GM10266 (cell line): ENCODE results near the gene RARG.

Source experiments
- DNase-seq: peaks from one replicate; pipeline ENCODE4 v3.0.0; 2012; ENCODE audit errors: extremely low spot score
- TF ChIP-seq, protein P1 (sequence below): IDR thresholded peaks from 2 replicates; pipeline ENCODE4 v1.5.1; 2012; ENCODE audit warnings: mild to moderate bottlenecking, low read depth; ENCODE audit not compliant: control insufficient read depth, insufficient read depth; ENCODE audit errors: missing control alignments

RARG gene

DNA sequence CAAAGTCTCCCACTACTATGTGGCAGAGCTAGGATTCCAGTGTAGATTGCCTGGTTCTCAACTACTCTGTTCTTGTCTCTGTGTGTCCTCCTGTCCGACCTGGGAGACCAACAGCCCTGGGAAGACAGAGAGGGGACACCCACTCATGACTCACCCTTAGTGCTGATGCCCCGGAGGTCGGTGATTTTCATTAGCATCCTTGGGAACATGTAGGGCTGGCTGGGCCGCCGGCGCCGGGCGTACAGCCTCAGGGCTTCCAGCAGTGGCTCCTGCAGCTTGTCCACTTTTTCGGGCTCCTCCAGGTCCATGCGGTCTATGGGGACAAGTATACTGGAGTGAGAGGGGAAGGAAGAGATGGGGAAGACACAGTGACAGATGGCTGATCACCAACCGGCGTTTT lies 19.1 kb downstream of the RARG start:
- TF ChIP-seq, protein P1, sequence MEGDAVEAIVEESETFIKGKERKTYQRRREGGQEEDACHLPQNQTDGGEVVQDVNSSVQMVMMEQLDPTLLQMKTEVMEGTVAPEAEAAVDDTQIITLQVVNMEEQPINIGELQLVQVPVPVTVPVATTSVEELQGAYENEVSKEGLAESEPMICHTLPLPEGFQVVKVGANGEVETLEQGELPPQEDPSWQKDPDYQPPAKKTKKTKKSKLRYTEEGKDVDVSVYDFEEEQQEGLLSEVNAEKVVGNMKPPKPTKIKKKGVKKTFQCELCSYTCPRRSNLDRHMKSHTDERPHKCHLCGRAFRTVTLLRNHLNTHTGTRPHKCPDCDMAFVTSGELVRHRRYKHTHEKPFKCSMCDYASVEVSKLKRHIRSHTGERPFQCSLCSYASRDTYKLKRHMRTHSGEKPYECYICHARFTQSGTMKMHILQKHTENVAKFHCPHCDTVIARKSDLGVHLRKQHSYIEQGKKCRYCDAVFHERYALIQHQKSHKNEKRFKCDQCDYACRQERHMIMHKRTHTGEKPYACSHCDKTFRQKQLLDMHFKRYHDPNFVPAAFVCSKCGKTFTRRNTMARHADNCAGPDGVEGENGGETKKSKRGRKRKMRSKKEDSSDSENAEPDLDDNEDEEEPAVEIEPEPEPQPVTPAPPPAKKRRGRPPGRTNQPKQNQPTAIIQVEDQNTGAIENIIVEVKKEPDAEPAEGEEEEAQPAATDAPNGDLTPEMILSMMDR = no peak
- DNase-seq = no peak

DNA sequence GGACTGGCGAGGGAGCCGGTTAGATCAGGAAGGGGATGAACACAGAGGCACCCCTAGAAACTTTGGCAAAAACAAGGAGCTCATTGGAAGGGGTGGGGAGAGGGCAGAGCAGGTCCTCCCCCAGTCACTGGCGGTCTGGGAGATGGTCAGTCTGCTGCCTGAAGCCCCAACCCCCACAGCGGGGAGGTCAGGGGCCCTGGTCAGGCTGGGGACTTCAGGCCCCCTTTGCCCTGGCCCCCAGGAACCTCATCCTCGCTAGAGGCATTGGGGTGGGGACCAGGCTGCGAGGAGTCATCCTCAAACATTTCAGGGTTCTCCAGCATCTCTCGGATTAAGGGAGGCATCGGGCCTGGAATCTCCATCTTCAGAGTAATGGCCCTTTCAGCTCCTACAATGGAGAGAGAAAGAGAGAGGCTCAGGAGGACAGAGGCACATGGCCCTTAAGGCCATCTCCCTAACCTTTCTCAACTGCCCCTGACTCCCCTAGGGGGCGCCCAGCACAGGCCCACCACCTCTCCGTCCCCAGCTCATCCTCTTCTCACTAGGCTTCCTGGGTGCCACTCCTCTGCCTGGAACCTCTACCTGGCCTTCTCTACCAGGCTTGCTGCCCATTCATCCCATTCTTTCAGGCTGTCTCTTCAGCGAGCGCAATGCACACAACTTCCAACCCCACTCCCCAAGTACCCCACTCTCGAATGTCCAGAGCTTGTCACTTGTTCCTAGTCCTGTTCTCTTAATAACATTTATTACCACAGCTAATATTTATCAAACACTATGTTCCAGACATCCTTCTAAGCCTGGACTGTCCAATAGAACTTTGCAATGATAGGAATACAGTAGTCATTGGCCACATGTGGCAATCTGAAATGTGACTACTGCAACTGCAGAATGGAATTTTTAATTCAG lies 20.3 kb downstream of the RARG start:
- DNase-seq = no peak
- TF ChIP-seq, protein P1 = peak; percentile 54

DNA sequence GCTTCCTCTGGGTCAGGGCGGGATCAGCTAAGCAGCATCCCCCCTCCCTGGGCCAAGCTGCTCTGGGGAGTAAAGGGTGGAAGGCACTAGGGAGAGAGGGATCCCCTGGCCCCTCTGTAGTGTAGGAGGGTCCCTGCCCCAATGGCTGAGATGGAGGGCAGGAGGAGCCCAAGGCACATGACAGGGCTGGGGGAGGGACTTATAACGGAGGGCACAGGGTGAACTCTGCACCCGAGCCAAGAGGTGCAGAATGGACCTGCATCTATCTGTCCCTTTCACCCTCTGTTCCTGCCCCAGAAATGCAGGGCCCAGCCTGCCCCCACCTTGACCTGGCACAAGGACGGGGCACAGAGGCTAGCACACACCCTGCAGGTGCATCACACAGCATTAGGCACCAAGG lies 21.2 kb downstream of the RARG start:
- DNase-seq = no peak
- TF ChIP-seq, protein P1 = no peak

DNA sequence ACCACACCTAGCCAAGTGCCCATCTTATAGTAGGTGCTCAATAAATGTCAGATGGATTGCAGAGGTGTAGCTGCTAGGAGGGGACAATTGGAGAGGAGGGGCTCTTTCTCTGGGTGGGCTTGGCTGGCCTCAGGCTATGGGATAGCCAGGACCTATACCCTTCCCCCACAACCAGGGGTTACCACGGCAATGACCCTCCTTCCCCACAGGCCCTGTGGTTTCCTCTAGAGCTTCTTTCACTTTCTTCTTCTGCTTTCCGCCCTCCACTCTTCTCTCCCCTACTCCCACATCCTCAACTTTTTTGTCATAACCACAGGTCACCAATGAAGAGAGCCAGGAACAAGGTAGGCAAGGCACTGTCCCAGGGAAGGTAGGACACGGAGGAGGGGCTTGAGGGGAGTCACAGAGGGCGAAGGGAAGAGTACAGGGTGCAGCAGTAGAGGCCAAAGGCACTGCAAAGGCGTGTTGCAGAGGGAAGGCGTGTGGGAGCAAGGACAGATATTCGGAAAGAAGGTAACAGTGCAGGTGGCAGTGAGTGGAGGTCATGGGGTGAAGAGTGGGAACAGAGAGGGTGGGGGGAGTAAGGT lies 23.0 kb downstream of the RARG start:
- DNase-seq = peak; percentile 72
- TF ChIP-seq, protein P1 = no peak

DNA sequence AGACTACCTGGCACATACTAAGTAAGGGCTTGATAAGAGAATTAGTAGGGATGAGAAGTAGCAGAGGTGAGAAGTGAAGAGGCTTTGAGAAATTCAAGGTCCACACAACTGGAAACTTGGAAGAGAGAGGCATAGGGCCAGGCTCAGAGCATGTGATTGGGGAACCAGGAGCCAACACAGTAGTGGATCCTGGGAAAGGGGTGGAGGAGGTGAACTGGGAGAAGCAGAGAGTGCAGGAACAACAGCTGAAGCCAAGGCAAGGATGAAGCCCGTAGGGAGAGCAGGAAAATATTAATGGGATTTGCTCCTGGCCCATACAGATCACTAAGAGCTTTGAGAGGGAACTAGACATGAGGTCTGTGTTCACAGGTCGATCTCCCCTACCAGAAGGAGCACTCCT lies 23.6 kb downstream of the RARG start:
- TF ChIP-seq, protein P1 = no peak
- no peak for DNase-seq

DNA sequence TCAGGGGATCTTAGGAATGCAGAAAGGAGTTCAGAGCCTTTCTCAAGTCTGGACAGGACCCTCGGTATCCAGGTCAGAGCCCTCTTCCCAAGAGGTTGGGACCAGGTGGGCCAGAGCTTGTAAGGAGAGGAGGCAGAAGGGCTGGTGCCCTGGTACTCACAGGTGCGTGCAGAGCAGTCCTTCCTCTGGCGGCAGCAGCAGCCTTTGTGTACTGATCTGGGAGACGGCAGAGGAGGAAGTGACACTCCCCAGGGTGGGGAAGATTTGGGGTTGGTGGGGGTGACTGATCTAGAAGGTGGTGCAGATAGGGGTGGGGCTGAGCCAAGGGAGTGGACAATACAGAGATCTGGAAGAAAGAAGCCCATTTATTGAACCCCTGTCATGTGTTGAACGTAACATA lies 25.0 kb downstream of the RARG start, which contains the start of gene ITGB7:
TSS of gene ITGB7 (minus strand) at position 210 of the 400 bp plus-strand sequence. CDS start 6,808 bp downstream, outside the sequence.
- DNase-seq = peak; percentile 83
- TF ChIP-seq, protein P1 = no peak

DNA sequence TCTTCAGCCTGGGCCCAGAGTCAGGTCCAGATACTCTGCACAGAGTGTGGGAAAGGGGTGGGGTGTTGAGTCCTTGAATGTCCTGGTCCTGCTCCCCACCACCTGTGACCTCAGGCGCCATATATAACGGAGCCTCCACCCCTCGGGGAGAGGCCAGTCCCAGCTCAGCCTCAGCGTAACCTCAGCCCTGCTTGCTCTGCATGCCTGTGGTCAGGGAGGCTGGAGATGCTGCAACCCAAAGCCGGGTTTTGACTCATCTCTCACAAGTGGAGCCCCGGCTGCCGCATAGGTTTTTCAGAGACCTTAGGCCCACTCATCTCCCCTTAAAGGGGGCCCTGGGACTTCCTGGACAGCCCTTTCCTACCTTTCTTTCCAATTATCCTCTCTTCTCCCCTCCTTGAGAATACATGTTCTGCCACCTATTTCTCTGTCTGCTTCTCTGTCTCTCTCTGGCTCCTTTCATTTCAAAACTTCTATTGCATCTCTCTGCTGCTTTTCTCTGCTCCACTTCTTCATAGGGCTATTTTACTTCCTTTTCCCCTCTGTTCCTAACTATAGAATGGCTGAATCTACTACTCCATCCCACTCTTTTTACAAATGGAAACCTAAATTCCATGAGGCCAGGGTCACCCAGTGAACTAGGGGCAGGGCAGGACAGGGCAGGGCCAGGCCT lies 26.1 kb downstream of the RARG start:
- peak; percentile 88 for DNase-seq
- TF ChIP-seq, protein P1 = no peak
